H9 (cell line): ENCODE data around the gene XXYLT1. TPM values are rescaled to one million over a fixed set of nuclear protein-coding genes. Genes with fewer than 3 reads are reported as not detected.
A peak's percentile ranks its signal among the peaks of the same experiment; 100 is the strongest.

Experiments used
- DNase-seq: peaks from one replicate; pipeline ENCODE4 v3.0.0-alpha.2; 2017
- H2AFZ ChIP-seq: one replicate; pipeline ENCODE4 v1.6.1; 2013; ENCODE audit warnings: mild to moderate bottlenecking, low read length, control low read depth, moderate library complexity
- H2AK5ac ChIP-seq: 2 replicates; pipeline ENCODE4 v1.6.1; 2013; ENCODE audit warnings: low read length, control low read depth, mixed read lengths; ENCODE audit not compliant: insufficient read length
- H2BK120ac ChIP-seq: one replicate; pipeline ENCODE4 v1.6.1; 2013; ENCODE audit warnings: low read depth, mild to moderate bottlenecking, low read length, control low read depth, inconsistent platforms; ENCODE audit not compliant: poor library complexity, severe bottlenecking
- H2BK12ac ChIP-seq: 2 replicates; pipeline ENCODE4 v1.6.1; 2013; ENCODE audit warnings: low read length, control low read depth, mixed read lengths, low read depth; ENCODE audit not compliant: insufficient read length
- H2BK15ac ChIP-seq: 2 replicates; pipeline ENCODE4 v1.6.1; 2013; ENCODE audit warnings: low read depth, low read length, control low read depth
- H2BK20ac ChIP-seq: one replicate; pipeline ENCODE4 v1.6.1; 2013; ENCODE audit warnings: low read depth, mild to moderate bottlenecking, low read length, control low read depth, inconsistent platforms; ENCODE audit not compliant: poor library complexity, severe bottlenecking
- H2BK5ac ChIP-seq: 2 replicates; pipeline ENCODE4 v1.6.1; 2013; ENCODE audit warnings: low read length, control low read depth, mixed read lengths; ENCODE audit not compliant: insufficient read length
- H3K14ac ChIP-seq: 2 replicates; pipeline ENCODE4 v1.6.1; 2013; ENCODE audit warnings: low read length, control low read depth; ENCODE audit not compliant: insufficient read depth
- H3K18ac ChIP-seq: 2 replicates; pipeline ENCODE4 v1.6.1; 2013; ENCODE audit warnings: low read depth, mild to moderate bottlenecking, mixed read lengths, low read length, control low read depth; ENCODE audit not compliant: insufficient read length
- H3K23ac ChIP-seq: 2 replicates; pipeline ENCODE4 v1.6.1; 2013; ENCODE audit warnings: low read length, control low read depth, mixed read lengths, low read depth; ENCODE audit not compliant: insufficient read length
- H3K23me2 ChIP-seq: 2 replicates; pipeline ENCODE4 v1.6.1; 2013; ENCODE audit warnings: low read depth, mild to moderate bottlenecking, mixed read lengths, low read length, control low read depth; ENCODE audit not compliant: insufficient read length, poor library complexity, severe bottlenecking
- H3K27ac ChIP-seq: 2 replicates; pipeline ENCODE4 v1.5.1; 2013; ENCODE audit warnings: low read length, control low read depth, mixed read lengths, low read depth; ENCODE audit not compliant: insufficient read length
- H3K27me3 ChIP-seq: 2 replicates; pipeline ENCODE4 v1.6.1; 2013; ENCODE audit warnings: low read length, control low read depth, inconsistent platforms; ENCODE audit not compliant: insufficient read depth
- H3K4ac ChIP-seq: 2 replicates; pipeline ENCODE4 v1.6.1; 2013; ENCODE audit warnings: low read depth, mild to moderate bottlenecking, control low read depth, inconsistent platforms, low read length, moderate library complexity
- H3K4me1 ChIP-seq: 2 replicates; pipeline ENCODE4 v1.6.1; 2013; ENCODE audit warnings: low read length, control low read depth, inconsistent platforms; ENCODE audit not compliant: insufficient read depth
- H3K4me2 ChIP-seq: 2 replicates; pipeline ENCODE4 v1.6.1; 2013; ENCODE audit warnings: low read length, control low read depth, mixed read lengths; ENCODE audit not compliant: insufficient read length, insufficient read depth
- H3K56ac ChIP-seq: 2 replicates; pipeline ENCODE4 v1.6.1; 2013; ENCODE audit warnings: low read depth, mild to moderate bottlenecking, mixed read lengths, low read length, control low read depth; ENCODE audit not compliant: insufficient read length
- H3K79me1 ChIP-seq: 2 replicates; pipeline ENCODE4 v1.6.1; 2013; ENCODE audit warnings: low read depth, mild to moderate bottlenecking, moderate library complexity, low read length, control low read depth, inconsistent platforms; ENCODE audit not compliant: insufficient read depth, poor library complexity, severe bottlenecking
- H3K79me2 ChIP-seq: 2 replicates; pipeline ENCODE4 v1.6.1; 2013; ENCODE audit warnings: low read length, control low read depth, inconsistent platforms; ENCODE audit not compliant: insufficient read depth
- H3K9ac ChIP-seq: 2 replicates; pipeline ENCODE4 v1.6.1; 2013; ENCODE audit warnings: low read length, control low read depth, mixed read lengths; ENCODE audit not compliant: insufficient read length; ENCODE audit errors: extremely low read depth
- H3K9me3 ChIP-seq: one replicate; pipeline ENCODE4 v1.6.1; 2013; ENCODE audit warnings: low read depth, low read length, inconsistent platforms; ENCODE audit not compliant: control insufficient read depth
- H3T11ph ChIP-seq: one replicate; pipeline ENCODE4 v1.6.1; 2013; ENCODE audit warnings: mild to moderate bottlenecking, low read length, control low read depth, inconsistent platforms
- H4K20me1 ChIP-seq: one replicate; pipeline ENCODE4 v1.6.1; 2013; ENCODE audit not compliant: control insufficient read depth, insufficient read length, insufficient read depth
- H4K5ac ChIP-seq: 2 replicates; pipeline ENCODE4 v1.6.1; 2013; ENCODE audit warnings: low read depth, mild to moderate bottlenecking, mixed read lengths, low read length, control low read depth; ENCODE audit not compliant: insufficient read length
- H4K8ac ChIP-seq: replicated peaks from 2 replicates; pipeline ENCODE4 v1.6.1; 2013; ENCODE audit warnings: low read length, control low read depth, mixed read lengths, low read depth; ENCODE audit not compliant: insufficient read length
- H4K91ac ChIP-seq: 2 replicates; pipeline ENCODE4 v1.6.1; 2013; ENCODE audit warnings: low read depth, mild to moderate bottlenecking, moderate library complexity, mixed read lengths, low read length, control low read depth; ENCODE audit not compliant: insufficient read length
- H3K27ac Mint-ChIP-seq, 3 experiments: 2 replicates in 2 of 3; 3 replicates in 1 of 3; pipeline ENCODE4 v1.8.0; 2020 to 2021; ENCODE audit warnings: mixed read lengths in 3 of 3, mild to moderate bottlenecking in 1 of 3, moderate library complexity in 1 of 3
- H3K27me3 Mint-ChIP-seq: 2 replicates; pipeline ENCODE4 v1.8.0; 2021; ENCODE audit warnings: low read depth, mild to moderate bottlenecking, moderate library complexity, mixed read lengths
- H3K36me3 Mint-ChIP-seq, 3 experiments: 2 replicates in 2 of 3; 3 replicates in 1 of 3; pipeline ENCODE4 v1.8.0; 2020 to 2021; ENCODE audit warnings: low read depth in 3 of 3, mixed read lengths in 3 of 3; ENCODE audit not compliant: insufficient read depth in 1 of 3
- H3K4me1 Mint-ChIP-seq, 2 experiments: 2 replicates each; pipeline ENCODE4 v1.8.0; 2020; ENCODE audit warnings: mixed read lengths in 2 of 2
- H3K4me3 Mint-ChIP-seq, 2 experiments: 2 replicates in 1 of 2; 3 replicates in 1 of 2; pipeline ENCODE4 v1.8.0; 2020 to 2021; ENCODE audit warnings: mild to moderate bottlenecking in 2 of 2, mixed read lengths in 2 of 2, moderate library complexity in 1 of 2
- H3K9me3 Mint-ChIP-seq, 2 experiments: 2 replicates in 1 of 2; 3 replicates in 1 of 2; pipeline ENCODE4 v1.8.0; 2020; ENCODE audit warnings: mild to moderate bottlenecking in 2 of 2, mixed read lengths in 2 of 2, moderate library complexity in 1 of 2
- CTCF ChIP-seq: fragments of 200-600 bp; sonication (generic); conservative IDR thresholded peaks from 3 replicates; pipeline ENCODE4 v1.8.0; 2021; ENCODE audit warnings: antibody characterized with exemption, mild to moderate bottlenecking
- WGBS: extraction: QIAGEN DNeasy Blood & Tissue Kit; methylation state at CpG from one replicate; pipeline ENCODE4 v1.1.7; 2013; ENCODE audit warnings: missing lambda C conversion rate, low lambda C conversion rate, mixed read lengths; ENCODE audit not compliant: insufficient read length; ENCODE audit errors: extremely low coverage; 5-methylcytosine and 5-hydroxymethylcytosine counted together
- total RNA-seq: library from RNA; stranded (reverse); gene quantifications from 2 replicates; pipeline ENCODE4 v1.2.1, GENCODE V29; 2021

XXYLT1 gene
- total RNA-seq, 1 experiment from 2014 or later, result 22.7 TPM

- no peaks in the 10 kb centered on the region for H3K79me1 ChIP-seq
- DNase-seq, result no peak
- peak overlapping the region in 1 of 3 experiments; percentile 29; a peak in 1 of 7 replicates for H3K27ac Mint-ChIP-seq
- H2BK15ac ChIP-seq, result no peak overlapping the region
- H3T11ph ChIP-seq, result no peak overlapping the region
- no peak overlapping the region for H2BK12ac ChIP-seq
- H3K4me1 Mint-ChIP-seq, result peaks cover 22 to 40% of the 10 kb centered on the region in 2 experiments
- H3K79me2 ChIP-seq, result no peaks in the 10 kb centered on the region
- peaks cover 0 to 2% (median 0%) of the 10 kb centered on the region in 3 experiments; a peak in 2 of 7 replicates for H3K36me3 Mint-ChIP-seq
- H3K27me3 Mint-ChIP-seq, result no peaks in the 10 kb centered on the region
- H2BK120ac ChIP-seq, result no peak overlapping the region
- H3K23me2 ChIP-seq, result no peaks in the 10 kb centered on the region
- no peaks in the 10 kb centered on the region for H3K9me3 ChIP-seq
- H3K27me3 ChIP-seq, result no peaks in the 10 kb centered on the region
- H2AFZ ChIP-seq, result no peak overlapping the region
- no peak overlapping the region for H3K4ac ChIP-seq
- no peak overlapping the region for H4K5ac ChIP-seq
- H3K9me3 Mint-ChIP-seq, result no peaks in the 10 kb centered on the region; a peak in 1 of 5 replicates
- H3K14ac ChIP-seq, result no peak overlapping the region; the same call in 1 of the 2 replicates
- H3K9ac ChIP-seq, result no peak overlapping the region
- H2BK5ac ChIP-seq, result no peak overlapping the region
- H3K4me1 ChIP-seq, result no peaks in the 10 kb centered on the region; the same call in 1 of the 2 replicates
- no peak overlapping the region for H2AK5ac ChIP-seq
- no peak overlapping the region for H2BK20ac ChIP-seq
- no peak overlapping the region for H3K4me2 ChIP-seq
- H3K4me3 Mint-ChIP-seq, result no peak overlapping the region
- H3K18ac ChIP-seq, result no peak overlapping the region
- no peaks in the 10 kb centered on the region for H4K20me1 ChIP-seq
- no peak overlapping the region for H3K23ac ChIP-seq
- no peak overlapping the region for H4K91ac ChIP-seq
- no peak overlapping the region for H3K56ac ChIP-seq
- WGBS, result no CpG with 5 or more reads among the region's 11 CpGs
- TF ChIP-seq CTCF, result no peak
- H3K27ac ChIP-seq, result no peak overlapping the region
- no peak overlapping the region for H4K8ac ChIP-seq
Observed at GRCh38 chr3:195076981-195077610, 193.9 kb downstream of the XXYLT1 start.
